ENCODE results near the gene CNTNAP2. TPM values are rescaled to one million over a fixed set of nuclear protein-coding genes. Genes with fewer than 3 reads are reported as not detected.

CNTNAP2 gene
- total RNA-seq, 2 donors from 2014 or later = 4.4 to 8.5 TPM

DNA sequence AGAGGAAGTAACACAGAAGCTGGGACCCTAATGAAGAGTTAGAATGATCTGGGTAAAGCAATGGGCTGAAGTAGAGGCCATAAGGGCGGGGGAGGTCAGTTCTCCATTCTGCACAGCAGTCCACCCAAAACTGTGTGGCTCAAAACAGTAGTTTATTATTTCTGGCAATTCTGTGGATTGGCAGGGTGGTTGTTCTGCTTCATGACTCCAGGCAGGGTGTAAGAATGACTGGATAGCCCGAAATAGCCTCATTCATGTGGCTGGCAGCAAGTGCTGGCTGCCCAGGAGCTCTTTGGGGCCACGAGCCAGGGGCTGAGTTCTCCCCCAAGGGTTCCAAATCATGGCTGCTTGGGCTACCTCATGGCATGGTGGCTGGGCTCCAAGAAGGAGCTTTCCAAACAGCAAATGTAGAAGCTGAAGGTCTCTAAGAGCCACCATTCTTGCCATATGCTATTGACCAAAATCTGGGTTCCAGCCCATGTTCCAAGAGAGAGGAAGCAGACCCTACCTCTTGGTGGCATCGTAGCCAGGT is 2158.8 kb downstream of the CNTNAP2 start:
- no peak for DNase-seq
- TF ChIP-seq, protein P1, sequence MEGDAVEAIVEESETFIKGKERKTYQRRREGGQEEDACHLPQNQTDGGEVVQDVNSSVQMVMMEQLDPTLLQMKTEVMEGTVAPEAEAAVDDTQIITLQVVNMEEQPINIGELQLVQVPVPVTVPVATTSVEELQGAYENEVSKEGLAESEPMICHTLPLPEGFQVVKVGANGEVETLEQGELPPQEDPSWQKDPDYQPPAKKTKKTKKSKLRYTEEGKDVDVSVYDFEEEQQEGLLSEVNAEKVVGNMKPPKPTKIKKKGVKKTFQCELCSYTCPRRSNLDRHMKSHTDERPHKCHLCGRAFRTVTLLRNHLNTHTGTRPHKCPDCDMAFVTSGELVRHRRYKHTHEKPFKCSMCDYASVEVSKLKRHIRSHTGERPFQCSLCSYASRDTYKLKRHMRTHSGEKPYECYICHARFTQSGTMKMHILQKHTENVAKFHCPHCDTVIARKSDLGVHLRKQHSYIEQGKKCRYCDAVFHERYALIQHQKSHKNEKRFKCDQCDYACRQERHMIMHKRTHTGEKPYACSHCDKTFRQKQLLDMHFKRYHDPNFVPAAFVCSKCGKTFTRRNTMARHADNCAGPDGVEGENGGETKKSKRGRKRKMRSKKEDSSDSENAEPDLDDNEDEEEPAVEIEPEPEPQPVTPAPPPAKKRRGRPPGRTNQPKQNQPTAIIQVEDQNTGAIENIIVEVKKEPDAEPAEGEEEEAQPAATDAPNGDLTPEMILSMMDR (IDR thresholded peaks at IDR 0.05) = no peak

DNA sequence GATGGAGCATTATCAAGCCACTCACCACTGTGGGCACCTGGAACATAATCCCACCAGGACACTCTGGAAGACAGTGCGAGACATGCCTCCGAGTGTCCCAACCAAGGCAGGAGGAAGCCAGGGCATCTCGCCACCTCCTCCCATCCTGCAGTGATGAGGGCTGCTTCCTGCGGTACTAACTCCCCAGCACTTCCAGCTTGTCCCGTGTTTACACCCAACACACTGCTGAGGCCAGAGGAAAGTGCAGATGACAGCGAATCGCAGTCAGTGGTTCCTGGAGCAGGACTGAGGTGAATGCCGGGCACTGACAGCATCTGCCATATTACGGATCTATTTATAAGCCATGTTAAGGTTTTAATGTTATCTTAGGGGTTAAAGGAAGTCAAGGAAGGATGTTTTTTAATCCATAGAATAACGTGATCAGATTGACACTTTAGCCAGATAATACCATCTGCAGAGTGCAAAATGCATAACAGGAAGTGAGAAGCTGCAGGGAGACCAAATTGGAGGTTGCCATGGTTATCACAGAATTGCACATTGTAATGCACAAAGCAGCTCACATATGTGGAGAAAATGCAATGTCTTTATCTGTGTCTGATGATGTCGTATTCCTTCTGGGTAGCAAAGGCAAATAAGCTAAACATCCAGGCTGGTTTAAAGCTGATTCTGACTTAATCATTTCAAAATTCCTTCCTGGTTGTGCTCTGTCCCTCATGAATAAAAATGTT is 2159.9 kb downstream of the CNTNAP2 start:
- H3K9ac ChIP-seq (ENCODE audit: low read depth in 2 of 2, low read length in 2 of 2) = no peak overlapping the region
- H3K4me1 ChIP-seq = no peaks in the 10 kb centered on the region
- no peaks in the 10 kb centered on the region for H3K9me3 ChIP-seq
- no peak for DNase-seq
- no peaks in the 10 kb centered on the region for H3K27me3 ChIP-seq
- intact Hi-C loops (cut with DNase I) = no loop called here
- TF ChIP-seq, protein P1 (IDR thresholded peaks at IDR 0.05) = no peak
- H3K36me3 ChIP-seq = no peaks in the 10 kb centered on the region
- H3K4me3 ChIP-seq = no peak overlapping the region
- H3K27ac ChIP-seq = no peak overlapping the region

More for the DNA sequence above, 2158.8 kb downstream of the CNTNAP2 start:
- Histone ChIP-seq H3K4me3 (no peak overlapping the region), H3K9ac (ENCODE audit: low read depth in 2 of 2, low read length in 2 of 2) (no peak overlapping the region), H3K36me3 (no peaks in the 10 kb centered on the region), H3K27ac (no peak overlapping the region), H3K27me3 (no peaks in the 10 kb centered on the region), H3K9me3 (no peaks in the 10 kb centered on the region), H3K4me1 (no peaks in the 10 kb centered on the region)
- intact Hi-C loops (cut with DNase I) = no loop called here

DNA sequence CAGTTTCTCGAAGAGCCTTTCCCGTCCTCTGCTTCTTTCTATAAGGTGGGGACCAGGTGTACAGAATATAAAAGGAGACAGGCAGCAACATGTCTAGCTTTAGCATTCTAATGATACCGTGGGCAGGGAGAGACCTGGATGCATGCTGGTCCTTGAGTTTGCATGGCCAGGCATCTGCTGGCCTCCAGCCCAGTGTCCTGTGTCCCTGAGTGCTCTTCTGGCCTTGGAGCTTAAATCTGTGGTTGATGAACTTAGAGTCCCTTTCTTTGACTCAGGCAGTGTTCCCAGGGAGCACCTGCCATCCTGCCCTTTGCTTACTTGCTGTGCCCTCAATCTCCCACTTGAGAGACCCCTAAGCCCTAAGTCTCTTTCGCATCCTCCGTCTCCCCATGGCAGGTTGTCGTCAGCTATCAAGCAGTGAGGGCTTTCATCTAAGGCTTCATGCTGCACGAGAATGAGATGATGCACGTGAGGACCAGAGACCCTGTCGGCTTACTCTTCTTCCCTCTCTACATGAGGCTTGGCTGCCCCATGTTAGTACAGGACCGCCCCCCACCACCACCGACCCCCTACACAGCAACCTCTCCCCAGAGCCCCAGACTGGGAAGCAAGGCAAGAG is 2160.6 kb downstream of the CNTNAP2 start:
- intact Hi-C loops (cut with DNase I) = no loop called here
- Histone ChIP-seq H3K4me3 (no peak overlapping the region), H3K4me1 (no peaks in the 10 kb centered on the region), H3K9me3 (no peaks in the 10 kb centered on the region), H3K9ac (ENCODE audit: low read depth in 2 of 2, low read length in 2 of 2) (no peak overlapping the region), H3K27me3 (no peaks in the 10 kb centered on the region), H3K27ac (no peak overlapping the region), H3K36me3 (no peaks in the 10 kb centered on the region)
- TF ChIP-seq, protein P1 (IDR thresholded peaks at IDR 0.05) = no peak
- no peak for DNase-seq

DNA sequence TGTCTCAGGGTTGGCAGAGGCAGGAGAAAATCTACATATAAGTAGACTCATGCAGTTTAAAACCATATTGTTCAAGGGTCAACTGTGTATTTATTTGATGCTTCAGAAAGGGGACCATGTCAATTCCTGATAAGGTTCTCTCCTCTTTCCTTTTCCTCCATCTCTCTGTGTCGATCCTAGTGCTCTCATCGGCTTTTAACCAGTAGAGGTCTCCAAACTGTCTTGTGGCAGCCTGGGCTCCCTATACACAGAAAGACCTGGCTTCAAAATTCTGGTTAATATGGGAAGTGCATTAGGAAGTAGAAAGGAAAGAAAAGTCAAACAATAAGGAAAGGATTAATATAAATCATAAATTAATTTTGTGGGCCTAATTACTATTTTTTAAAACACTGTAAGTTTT is 2169.5 kb downstream of the CNTNAP2 start:
- no peak overlapping the region for H3K4me3 ChIP-seq
- DNase-seq = no peak
- intact Hi-C loops (cut with DNase I) = loop anchor here (10.0 kb wide), 1 partner anchor 199 kb away; no protein-coding TSS in a partner anchor
- H3K36me3 ChIP-seq = no peaks in the 10 kb centered on the region
- no peaks in the 10 kb centered on the region for H3K9me3 ChIP-seq
- H3K27ac ChIP-seq = no peak overlapping the region
- H3K27me3 ChIP-seq = no peaks in the 10 kb centered on the region
- no peaks in the 10 kb centered on the region for H3K4me1 ChIP-seq
- H3K9ac ChIP-seq (ENCODE audit: low read depth in 2 of 2, low read length in 2 of 2) = no peak overlapping the region
- TF ChIP-seq, protein P1 (IDR thresholded peaks at IDR 0.05) = peak; percentile 42

DNA sequence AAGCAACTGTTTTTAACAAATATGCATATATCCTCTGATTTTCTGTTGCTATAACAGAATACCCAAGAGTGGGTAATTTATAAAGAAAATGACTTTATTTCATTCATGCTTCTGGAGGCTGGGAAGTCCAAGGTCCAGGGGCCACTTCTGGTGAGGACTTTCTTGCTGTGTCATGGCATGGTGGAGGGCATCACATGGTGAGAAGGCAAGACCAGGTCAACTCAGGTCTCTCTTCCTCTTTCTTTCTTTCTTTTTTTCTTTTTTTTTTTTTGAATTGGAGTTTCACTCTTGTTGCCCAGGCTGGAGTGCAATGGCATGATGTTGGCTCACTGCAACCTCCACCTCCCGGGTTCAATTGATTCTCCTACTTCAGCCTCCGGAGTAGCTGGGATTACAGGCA is 2170.9 kb downstream of the CNTNAP2 start:
- no peak for DNase-seq
- Histone ChIP-seq H3K9ac (ENCODE audit: low read depth in 2 of 2, low read length in 2 of 2) (no peak overlapping the region), H3K27ac (no peak overlapping the region), H3K4me1 (no peaks in the 10 kb centered on the region), H3K36me3 (no peaks in the 10 kb centered on the region), H3K9me3 (no peaks in the 10 kb centered on the region), H3K4me3 (no peak overlapping the region), H3K27me3 (no peaks in the 10 kb centered on the region)
- TF ChIP-seq, protein P1 (IDR thresholded peaks at IDR 0.05) = no peak
- intact Hi-C loops (cut with DNase I) = loop anchor here (10.0 kb wide), 1 partner anchor 197 kb away; no protein-coding TSS in a partner anchor
